Panc1 (cell line): ENCODE measurements around the gene PLEKHG4B.

ENCODE experiments used
- POLR2AphosphoS5 ChIP-seq: IDR thresholded peaks from 2 replicates; pipeline ENCODE4 v1.6.1; 2012; ENCODE audit warnings: mild to moderate bottlenecking, low read depth, low read length, moderate library complexity
- SIN3A ChIP-seq: IDR thresholded peaks from 2 replicates; pipeline ENCODE4 v1.6.1; 2012; ENCODE audit warnings: low read depth, mild to moderate bottlenecking, low read length, moderate library complexity, borderline replicate concordance; ENCODE audit not compliant: insufficient read depth
- TF ChIP-seq, protein P1 (sequence below): fragments of 450-650 bp; IDR thresholded peaks from 2 replicates; pipeline ENCODE4 v1.5.1; 2017; ENCODE audit warnings: mild to moderate bottlenecking
- TF ChIP-seq, protein P2 (sequence below), 2 experiments: IDR thresholded peaks; 2 replicates each; pipeline ENCODE4 v1.6.1; 2011 to 2012; ENCODE audit warnings: low read depth in 2 of 2, control low read depth in 1 of 2, low read length in 1 of 2, mild to moderate bottlenecking in 1 of 2, moderate library complexity in 1 of 2; ENCODE audit not compliant: insufficient read depth in 1 of 2

DNA sequence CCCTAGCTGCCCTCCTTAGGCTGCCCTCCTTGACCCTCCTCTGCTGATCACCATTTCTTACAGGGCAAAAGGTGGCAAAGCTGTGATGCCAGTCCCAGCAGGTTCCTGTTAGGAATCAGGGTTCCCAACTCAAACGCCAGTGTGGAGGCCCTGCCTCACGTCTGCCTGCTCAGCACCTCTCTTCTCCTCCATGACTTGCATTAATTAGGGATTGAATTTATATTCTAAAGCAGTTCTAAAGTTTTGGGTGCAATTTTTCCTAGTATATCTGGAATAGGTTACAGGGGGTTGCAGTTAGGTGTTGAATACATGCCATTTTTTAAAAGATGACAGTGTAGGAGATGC is 13.2 kb upstream of the PLEKHG4B start:
- TF ChIP-seq, protein P1, sequence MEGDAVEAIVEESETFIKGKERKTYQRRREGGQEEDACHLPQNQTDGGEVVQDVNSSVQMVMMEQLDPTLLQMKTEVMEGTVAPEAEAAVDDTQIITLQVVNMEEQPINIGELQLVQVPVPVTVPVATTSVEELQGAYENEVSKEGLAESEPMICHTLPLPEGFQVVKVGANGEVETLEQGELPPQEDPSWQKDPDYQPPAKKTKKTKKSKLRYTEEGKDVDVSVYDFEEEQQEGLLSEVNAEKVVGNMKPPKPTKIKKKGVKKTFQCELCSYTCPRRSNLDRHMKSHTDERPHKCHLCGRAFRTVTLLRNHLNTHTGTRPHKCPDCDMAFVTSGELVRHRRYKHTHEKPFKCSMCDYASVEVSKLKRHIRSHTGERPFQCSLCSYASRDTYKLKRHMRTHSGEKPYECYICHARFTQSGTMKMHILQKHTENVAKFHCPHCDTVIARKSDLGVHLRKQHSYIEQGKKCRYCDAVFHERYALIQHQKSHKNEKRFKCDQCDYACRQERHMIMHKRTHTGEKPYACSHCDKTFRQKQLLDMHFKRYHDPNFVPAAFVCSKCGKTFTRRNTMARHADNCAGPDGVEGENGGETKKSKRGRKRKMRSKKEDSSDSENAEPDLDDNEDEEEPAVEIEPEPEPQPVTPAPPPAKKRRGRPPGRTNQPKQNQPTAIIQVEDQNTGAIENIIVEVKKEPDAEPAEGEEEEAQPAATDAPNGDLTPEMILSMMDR = peak; percentile 55
- no peak for TF ChIP-seq POLR2AphosphoS5
- TF ChIP-seq, protein P2, sequence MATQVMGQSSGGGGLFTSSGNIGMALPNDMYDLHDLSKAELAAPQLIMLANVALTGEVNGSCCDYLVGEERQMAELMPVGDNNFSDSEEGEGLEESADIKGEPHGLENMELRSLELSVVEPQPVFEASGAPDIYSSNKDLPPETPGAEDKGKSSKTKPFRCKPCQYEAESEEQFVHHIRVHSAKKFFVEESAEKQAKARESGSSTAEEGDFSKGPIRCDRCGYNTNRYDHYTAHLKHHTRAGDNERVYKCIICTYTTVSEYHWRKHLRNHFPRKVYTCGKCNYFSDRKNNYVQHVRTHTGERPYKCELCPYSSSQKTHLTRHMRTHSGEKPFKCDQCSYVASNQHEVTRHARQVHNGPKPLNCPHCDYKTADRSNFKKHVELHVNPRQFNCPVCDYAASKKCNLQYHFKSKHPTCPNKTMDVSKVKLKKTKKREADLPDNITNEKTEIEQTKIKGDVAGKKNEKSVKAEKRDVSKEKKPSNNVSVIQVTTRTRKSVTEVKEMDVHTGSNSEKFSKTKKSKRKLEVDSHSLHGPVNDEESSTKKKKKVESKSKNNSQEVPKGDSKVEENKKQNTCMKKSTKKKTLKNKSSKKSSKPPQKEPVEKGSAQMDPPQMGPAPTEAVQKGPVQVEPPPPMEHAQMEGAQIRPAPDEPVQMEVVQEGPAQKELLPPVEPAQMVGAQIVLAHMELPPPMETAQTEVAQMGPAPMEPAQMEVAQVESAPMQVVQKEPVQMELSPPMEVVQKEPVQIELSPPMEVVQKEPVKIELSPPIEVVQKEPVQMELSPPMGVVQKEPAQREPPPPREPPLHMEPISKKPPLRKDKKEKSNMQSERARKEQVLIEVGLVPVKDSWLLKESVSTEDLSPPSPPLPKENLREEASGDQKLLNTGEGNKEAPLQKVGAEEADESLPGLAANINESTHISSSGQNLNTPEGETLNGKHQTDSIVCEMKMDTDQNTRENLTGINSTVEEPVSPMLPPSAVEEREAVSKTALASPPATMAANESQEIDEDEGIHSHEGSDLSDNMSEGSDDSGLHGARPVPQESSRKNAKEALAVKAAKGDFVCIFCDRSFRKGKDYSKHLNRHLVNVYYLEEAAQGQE (IDR thresholded peaks at IDR 0.05; ENCODE audit: insufficient read depth in 1 of 2, low read depth in 2 of 2, low read length in 1 of 2) = no peak
- no peak for TF ChIP-seq SIN3A
